CD4-positive, alpha-beta T cell treated with Interleukin-1 beta for 1 hour (primary cell): ENCODE measurements around the gene SMPDL3B.

Experiments
- DNase-seq, 2 donors: peaks; one replicate each; pipeline ENCODE4 v3.0.0-alpha.2; 2020 to 2022

SMPDL3B gene

GRCh38 chr1:27934818-27935549, at the start of gene SMPDL3B:
Gene SMPDL3B (plus strand): TSS chr1:27935000. CDS start chr1:27935184, 184 bp downstream.
- no peak for DNase-seq

- DNase-seq = peak in 1 of 2 donors; percentile 49
Measured at GRCh38 chr1:27885114-27885528, 49.7 kb upstream of the SMPDL3B start.

GRCh38 chr1:27885621-27886352, 49.0 kb upstream of the SMPDL3B start:
- peak in 1 of 2 donors; percentile 49 for DNase-seq

GRCh38 chr1:27886353-27886679, 48.5 kb upstream of the SMPDL3B start:
- DNase-seq = no peak

GRCh38 chr1:27886744-27887143, 48.1 kb upstream of the SMPDL3B start:
- no peak for DNase-seq

- peak; percentile 52 to 71 for DNase-seq
Measured at GRCh38 chr1:27887215-27888021, 47.4 kb upstream of the SMPDL3B start.

GRCh38 chr1:27889506-27889905, 45.3 kb upstream of the SMPDL3B start:
- DNase-seq = no peak

- DNase-seq = peak; percentile 70 to 71
Measured at GRCh38 chr1:27891196-27891889, 43.5 kb upstream of the SMPDL3B start.

GRCh38 chr1:27894521-27894920, 40.3 kb upstream of the SMPDL3B start:
- no peak for DNase-seq

- no peak for DNase-seq
Measured at GRCh38 chr1:27906759-27907158, 28.0 kb upstream of the SMPDL3B start.

- DNase-seq = no peak
Measured at GRCh38 chr1:27912429-27912828, 22.4 kb upstream of the SMPDL3B start.

- no peak for DNase-seq
Measured at GRCh38 chr1:27915082-27915575, 19.7 kb upstream of the SMPDL3B start.

GRCh38 chr1:27922272-27922671, 12.5 kb upstream of the SMPDL3B start:
- DNase-seq = no peak

GRCh38 chr1:27928216-27928954, 6.4 kb upstream of the SMPDL3B start:
- DNase-seq = no peak

- DNase-seq = no peak
Measured at GRCh38 chr1:27931184-27931583, 3.6 kb upstream of the SMPDL3B start.

GRCh38 chr1:27931759-27932158, 3.0 kb upstream of the SMPDL3B start:
- no peak for DNase-seq

- no peak for DNase-seq
Measured at GRCh38 chr1:27935721-27936120, 921 bp downstream of the SMPDL3B start.

GRCh38 chr1:27936370-27936769, 1.6 kb downstream of the SMPDL3B start:
- no peak for DNase-seq

- DNase-seq = no peak
Measured at GRCh38 chr1:27937524-27937836, 2.7 kb downstream of the SMPDL3B start.

GRCh38 chr1:27938488-27938887, 3.7 kb downstream of the SMPDL3B start:
- DNase-seq = no peak

- peak; percentile 74 to 82 for DNase-seq
Measured at GRCh38 chr1:27940297-27940696, 5.5 kb downstream of the SMPDL3B start.

GRCh38 chr1:27940870-27941560, 6.2 kb downstream of the SMPDL3B start:
- no peak for DNase-seq
